Measurements from ENCODE around the gene BANF2. TPM values are rescaled to one million over a fixed set of nuclear protein-coding genes. Genes with fewer than 3 reads are reported as not detected.

The BANF2 gene
- total RNA-seq, 1 donor from 2014 or later = not detected

- ATAC-seq (peak; percentile 0), DNase-seq (no peak)
- H3K4me3 ChIP-seq = peak overlapping the region; percentile 73
- peaks cover 12% of the 10 kb centered on the region for H3K36me3 ChIP-seq
- no peak for TF ChIP-seq CTCF (IDR thresholded peaks at IDR 0.05)
- intact Hi-C loops (cut with DNase I) = loop anchor here (10.0 kb wide), 1 partner anchor 213 kb away; no protein-coding TSS in a partner anchor
- H3K9me3 ChIP-seq = no peaks in the 10 kb centered on the region
- peak overlapping the region; percentile 95 for H3K27ac ChIP-seq
- peaks cover 34% of the 10 kb centered on the region for H3K4me1 ChIP-seq
- H3K27me3 ChIP-seq = no peaks in the 10 kb centered on the region
Observed at GRCh38 chr20:17681726-17682102, 18.1 kb upstream of the BANF2 start.

GRCh38 chr20:17682103-17682888, 17.5 kb upstream of the BANF2 start, which contains the start of gene RRBP1:
TSS of gene RRBP1 (minus strand) at chr20:17682242. CDS start at chr20:17660507, 21,735 bp downstream.
- peak within 1 kb of the TSS; percentile 95 for H3K27ac ChIP-seq
- ATAC-seq (peak; percentile 94), DNase-seq (peak; percentile 100)
- no peaks in the 10 kb centered on the region for H3K9me3 ChIP-seq
- peaks cover 34% of the 10 kb centered on the region for H3K4me1 ChIP-seq
- peak; percentile 72 for TF ChIP-seq CTCF (IDR thresholded peaks at IDR 0.05)
- no peaks in the 10 kb centered on the region for H3K27me3 ChIP-seq
- intact Hi-C loops (cut with DNase I) = loop anchor here (10.0 kb wide), 1 partner anchor 213 kb away; no protein-coding TSS in a partner anchor
- peak within 1 kb of the TSS; percentile 73 for H3K4me3 ChIP-seq
- H3K36me3 ChIP-seq = peaks cover 9% of the 10 kb centered on the region

GRCh38 chr20:17682889-17683198, 16.9 kb upstream of the BANF2 start:
- Histone ChIP-seq H3K27me3 (no peaks in the 10 kb centered on the region), H3K27ac (peak overlapping the region; percentile 75), H3K9me3 (no peaks in the 10 kb centered on the region), H3K4me1 (peaks cover 34% of the 10 kb centered on the region), H3K36me3 (peaks cover 9% of the 10 kb centered on the region), H3K4me3 (peak overlapping the region; percentile 73)
- no peak for TF ChIP-seq CTCF (IDR thresholded peaks at IDR 0.05)
- intact Hi-C loops (cut with DNase I) = loop anchor here (10.0 kb wide), 1 partner anchor 212 kb away; no protein-coding TSS in a partner anchor
- DNase-seq (no peak), ATAC-seq (no peak)

- no peak for TF ChIP-seq CTCF (IDR thresholded peaks at IDR 0.05)
- peaks cover 28% of the 10 kb centered on the region for H3K4me1 ChIP-seq
- H3K4me3 ChIP-seq = peak overlapping the region; percentile 73
- no peak for ATAC-seq
- DNase-seq = no peak
- no peaks in the 10 kb centered on the region for H3K9me3 ChIP-seq
- no peak overlapping the region for H3K27ac ChIP-seq
- peaks cover 9% of the 10 kb centered on the region for H3K36me3 ChIP-seq
- H3K27me3 ChIP-seq = no peaks in the 10 kb centered on the region
- intact Hi-C loops (cut with DNase I) = loop anchor here (10.0 kb wide), 1 partner anchor 211 kb away; no protein-coding TSS in a partner anchor
Observed at GRCh38 chr20:17683218-17684076, 16.3 kb upstream of the BANF2 start.

- no peak for DNase-seq
- H3K27me3 ChIP-seq = no peaks in the 10 kb centered on the region
- no peak overlapping the region for H3K4me3 ChIP-seq
- no peaks in the 10 kb centered on the region for H3K9me3 ChIP-seq
- no peak for TF ChIP-seq CTCF (IDR thresholded peaks at IDR 0.05)
- H3K4me1 ChIP-seq = peaks cover 20% of the 10 kb centered on the region
- H3K27ac ChIP-seq = no peak overlapping the region
- ATAC-seq = no peak
- intact Hi-C loops (cut with DNase I) = loop anchor here (10.0 kb wide), 1 partner anchor 211 kb away; no protein-coding TSS in a partner anchor
- peaks cover 3% of the 10 kb centered on the region for H3K36me3 ChIP-seq
Observed at GRCh38 chr20:17684077-17684888, 15.5 kb upstream of the BANF2 start.

Measured in upper lobe of right lung (tissue), 1 donor.